HepG2 (cell line): ENCODE measurements around the gene SSTR5. TPM values are rescaled to one million over a fixed set of nuclear protein-coding genes. Genes with fewer than 3 reads are reported as not detected.
A peak's percentile ranks its signal among the peaks of the same experiment; 100 is the strongest.

Experiments
- CCDC6 ChIP-seq: sonication (generic); formaldehyde crosslinking; IDR thresholded peaks from 2 replicates; pipeline ENCODE4 v1.8.1; 2022; ENCODE audit warnings: mild to moderate bottlenecking, missing genetic modification reagents, moderate library complexity
- HOXA9 ChIP-seq: sonication (generic); formaldehyde crosslinking; IDR thresholded peaks from 2 replicates; pipeline ENCODE4 v1.8.1; 2022; ENCODE audit warnings: missing genetic modification reagents, mild to moderate bottlenecking, moderate library complexity, borderline replicate concordance
- IRF2 ChIP-seq: IDR thresholded peaks from 2 replicates; pipeline ENCODE4 v1.6.1; 2018; ENCODE audit warnings: missing genetic modification reagents, missing compliant biosample characterization
- KLF13 ChIP-seq: sonication (generic); formaldehyde crosslinking; IDR thresholded peaks from 2 replicates; pipeline ENCODE4 v1.4.0; 2020; ENCODE audit warnings: mild to moderate bottlenecking, missing genetic modification reagents
- MAZ ChIP-seq, 2 experiments: sonication (generic) in 1 of 2; formaldehyde crosslinking in 1 of 2; IDR thresholded peaks; 2 replicates each; pipeline versions ENCODE4 v1.5.0 to v1.6.1; 2012 to 2020; ENCODE audit warnings: low read depth in 2 of 2, mild to moderate bottlenecking in 2 of 2, borderline replicate concordance in 1 of 2, improper control_type of control experiment in 1 of 2, low read length in 1 of 2, missing genetic modification reagents in 1 of 2, moderate library complexity in 1 of 2
- NBN ChIP-seq: fragments of 450-650 bp; conservative IDR thresholded peaks from 2 replicates; pipeline ENCODE4 v1.6.1; 2017
- NCOA1 ChIP-seq: sonication (generic); formaldehyde crosslinking; IDR thresholded peaks from 2 replicates; pipeline ENCODE4 v1.9.0; 2021; ENCODE audit warnings: missing genetic modification reagents
- NFE2L1 ChIP-seq: sonication (generic); formaldehyde crosslinking; IDR thresholded peaks from 2 replicates; pipeline ENCODE4 v1.4.0; 2020; ENCODE audit warnings: missing genetic modification reagents, mild to moderate bottlenecking, borderline replicate concordance
- RFX3 ChIP-seq: IDR thresholded peaks from 2 replicates; pipeline ENCODE4 v1.6.1; 2016; ENCODE audit warnings: missing biosample characterization, missing genetic modification reagents
- THYN1 ChIP-seq: sonication (generic); formaldehyde crosslinking; IDR thresholded peaks from 2 replicates; pipeline ENCODE4 v1.8.1; 2023; ENCODE audit warnings: low read depth, mild to moderate bottlenecking, moderate library complexity, missing genetic modification reagents, borderline replicate concordance
- ZFP1 ChIP-seq: IDR thresholded peaks from 2 replicates; pipeline ENCODE4 v1.6.1; 2016
- ZGPAT ChIP-seq: IDR thresholded peaks from 2 replicates; pipeline ENCODE4 v1.6.1; 2016; ENCODE audit warnings: mild to moderate bottlenecking
- ZNF180 ChIP-seq: sonication (generic); formaldehyde crosslinking; IDR thresholded peaks from 2 replicates; pipeline ENCODE4 v1.4.0; 2020; ENCODE audit warnings: low read depth, missing genetic modification reagents, borderline replicate concordance
- ZNF292 ChIP-seq: sonication (generic); formaldehyde crosslinking; IDR thresholded peaks from 2 replicates; pipeline ENCODE4 v1.8.1; 2022; ENCODE audit warnings: mild to moderate bottlenecking, low read depth, missing genetic modification reagents, borderline replicate concordance
- ZNF569 ChIP-seq: sonication (generic); formaldehyde crosslinking; IDR thresholded peaks from 2 replicates; pipeline ENCODE4 v1.5.0; 2020; ENCODE audit warnings: mild to moderate bottlenecking, missing genetic modification reagents, moderate library complexity, borderline replicate concordance
- ZNF572 ChIP-seq: sonication (generic); formaldehyde crosslinking; IDR thresholded peaks from 2 replicates; pipeline ENCODE4 v1.5.1; 2020; ENCODE audit warnings: mild to moderate bottlenecking, missing genetic modification reagents
- ZNF713 ChIP-seq: sonication (generic); formaldehyde crosslinking; IDR thresholded peaks from 2 replicates; pipeline ENCODE4 v1.4.0; 2020; ENCODE audit warnings: mild to moderate bottlenecking, missing genetic modification reagents
- ZNF740 ChIP-seq: sonication (generic); formaldehyde crosslinking; IDR thresholded peaks from 2 replicates; pipeline ENCODE4 v1.4.0; 2020; ENCODE audit warnings: missing genetic modification reagents
- ZNF781 ChIP-seq: sonication (generic); formaldehyde crosslinking; IDR thresholded peaks from 2 replicates; pipeline ENCODE4 v1.5.1; 2020; ENCODE audit warnings: borderline replicate concordance, mild to moderate bottlenecking, missing genetic modification reagents; ENCODE audit errors: not compliant biosample characterization
- polyA plus RNA-seq, 8 experiments: library from polyadenylated mRNA; depleted of rRNA in 3 of 8; stranded (reverse) in 7 of 8; unstranded in 1 of 8; fragments of >200 nt; fragmentation: Illumina TruSeq in 4 of 8; extraction: Trizol in 4 of 8; gene quantifications; 2 replicates each; pipeline versions ENCODE4 v1.2.1 to v1.2.3, GENCODE V29; 2011 to 2016; ENCODE audit warnings: low read depth in 4 of 8, missing spikeins in 1 of 8, mixed read lengths in 1 of 8; ENCODE audit not compliant: insufficient read depth in 1 of 8
- total RNA-seq, 5 experiments: library from RNA; depleted of rRNA; stranded (reverse); fragments of >200 nt; fragmentation: Illumina TruSeq; extraction: Trizol; gene quantifications; 2 replicates each; pipeline ENCODE4 v1.2.3, GENCODE V29; 2016; ENCODE audit warnings: low read depth in 1 of 5
- TF ChIP-seq, protein P1 (sequence below): sonication (generic); formaldehyde crosslinking; IDR thresholded peaks from 2 replicates; pipeline ENCODE4 v1.4.0; 2020; ENCODE audit warnings: missing genetic modification reagents
- TF ChIP-seq, protein P2 (sequence below): sonication (generic); formaldehyde crosslinking; IDR thresholded peaks from 2 replicates; pipeline ENCODE4 v1.9.0; 2022; ENCODE audit warnings: low read depth, missing genetic modification reagents
- TF ChIP-seq, protein P3 (sequence below): sonication (generic); formaldehyde crosslinking; IDR thresholded peaks from 2 replicates; pipeline ENCODE4 v1.8.1; 2023; ENCODE audit warnings: mild to moderate bottlenecking, moderate library complexity, missing genetic modification reagents

Gene SSTR5
- total and polyA plus RNA-seq, 2 of the 13 experiments (the other 11 are each of a cell fraction or from before 2014, with no cell fraction given) = 0.20 to 0.49 TPM

- no peak for TF ChIP-seq ZNF740
- no peak for TF ChIP-seq ZNF713 (CRISPR knock-in tag)
- no peak for TF ChIP-seq THYN1 (CRISPR knock-in tag)
- TF ChIP-seq NFE2L1 (CRISPR knock-in tag) = no peak
- TF ChIP-seq ZNF572 (CRISPR knock-in tag) = peak; percentile 56; the same call in 1 of the 2 replicates
- TF ChIP-seq NBN = no peak
- no peak for TF ChIP-seq ZFP1
- TF ChIP-seq ZNF292 (CRISPR knock-in tag) = peak; percentile 74
- no peak for TF ChIP-seq RFX3 (CRISPR knock-in tag)
- TF ChIP-seq ZNF569 (CRISPR knock-in tag) = no peak
- 0 out of 2 replicates have a peak, but pooled peaks have one; percentile 27 for TF ChIP-seq IRF2 (CRISPR knock-in tag)
- TF ChIP-seq CCDC6 (CRISPR knock-in tag) = peak; percentile 76; the same call in 1 of the 2 replicates
- TF ChIP-seq, protein P1, sequence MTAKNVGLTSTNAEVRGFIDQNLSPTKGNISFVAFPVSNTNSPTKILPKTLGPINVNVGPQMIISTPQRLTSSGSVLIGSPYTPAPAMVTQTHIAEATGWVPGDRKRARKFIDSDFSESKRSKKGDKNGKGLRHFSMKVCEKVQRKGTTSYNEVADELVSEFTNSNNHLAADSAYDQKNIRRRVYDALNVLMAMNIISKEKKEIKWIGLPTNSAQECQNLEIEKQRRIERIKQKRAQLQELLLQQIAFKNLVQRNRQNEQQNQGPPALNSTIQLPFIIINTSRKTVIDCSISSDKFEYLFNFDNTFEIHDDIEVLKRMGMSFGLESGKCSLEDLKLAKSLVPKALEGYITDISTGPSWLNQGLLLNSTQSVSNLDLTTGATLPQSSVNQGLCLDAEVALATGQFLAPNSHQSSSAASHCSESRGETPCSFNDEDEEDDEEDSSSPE (CRISPR knock-in tag) = 0 out of 2 replicates have a peak, but pooled peaks have one; percentile 25
- TF ChIP-seq ZNF781 (CRISPR knock-in tag) = no peak
- no peak for TF ChIP-seq HOXA9 (CRISPR knock-in tag)
- TF ChIP-seq NCOA1 (CRISPR knock-in tag) = no peak
- TF ChIP-seq, protein P2, sequence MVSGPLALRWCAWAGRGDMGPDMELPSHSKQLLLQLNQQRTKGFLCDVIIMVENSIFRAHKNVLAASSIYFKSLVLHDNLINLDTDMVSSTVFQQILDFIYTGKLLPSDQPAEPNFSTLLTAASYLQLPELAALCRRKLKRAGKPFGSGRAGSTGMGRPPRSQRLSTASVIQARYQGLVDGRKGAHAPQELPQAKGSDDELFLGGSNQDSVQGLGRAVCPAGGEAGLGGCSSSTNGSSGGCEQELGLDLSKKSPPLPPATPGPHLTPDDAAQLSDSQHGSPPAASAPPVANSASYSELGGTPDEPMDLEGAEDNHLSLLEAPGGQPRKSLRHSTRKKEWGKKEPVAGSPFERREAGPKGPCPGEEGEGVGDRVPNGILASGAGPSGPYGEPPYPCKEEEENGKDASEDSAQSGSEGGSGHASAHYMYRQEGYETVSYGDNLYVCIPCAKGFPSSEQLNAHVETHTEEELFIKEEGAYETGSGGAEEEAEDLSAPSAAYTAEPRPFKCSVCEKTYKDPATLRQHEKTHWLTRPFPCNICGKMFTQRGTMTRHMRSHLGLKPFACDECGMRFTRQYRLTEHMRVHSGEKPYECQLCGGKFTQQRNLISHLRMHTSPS (CRISPR knock-in tag) = peak; percentile 33; the same call in 1 of the 2 replicates
- no peak for TF ChIP-seq KLF13 (CRISPR knock-in tag)
- no peak for TF ChIP-seq ZNF180 (CRISPR knock-in tag)
- no peak for TF ChIP-seq MAZ (IDR thresholded peaks at IDR 0.05; ENCODE audit: borderline replicate concordance, low read depth, low read length)
- TF ChIP-seq MAZ (CRISPR knock-in tag; IDR thresholded peaks at IDR 0.05; ENCODE audit: low read depth) = peak; percentile 75
- TF ChIP-seq ZGPAT (CRISPR knock-in tag) = peak; percentile 28; the same call in 1 of the 2 replicates
- TF ChIP-seq, protein P3, sequence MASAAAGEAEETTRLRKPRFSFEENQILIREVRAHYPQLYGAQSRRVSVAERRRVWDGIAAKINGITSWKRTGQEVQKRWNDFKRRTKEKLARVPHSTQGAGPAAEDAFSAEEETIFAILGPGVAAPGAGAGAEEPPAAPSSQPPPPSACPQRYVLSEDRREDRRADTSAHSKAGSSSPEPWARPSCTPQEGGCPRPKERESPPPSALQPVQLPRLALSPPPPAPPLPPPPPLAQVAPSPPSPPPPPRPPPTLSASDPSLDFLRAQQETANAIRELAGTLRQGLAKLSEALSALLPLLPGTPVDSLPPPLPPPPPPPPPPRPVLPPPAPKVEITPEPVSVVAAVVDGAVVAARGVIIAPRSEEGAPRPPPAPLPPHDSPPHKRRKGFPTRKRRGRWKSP = no peak
Measured at GRCh38 chr16:1076801-1077576, 4.4 kb downstream of the SSTR5 start (continued).
